ENCODE measurements around the gene LINGO4.

The LINGO4 gene

DNA sequence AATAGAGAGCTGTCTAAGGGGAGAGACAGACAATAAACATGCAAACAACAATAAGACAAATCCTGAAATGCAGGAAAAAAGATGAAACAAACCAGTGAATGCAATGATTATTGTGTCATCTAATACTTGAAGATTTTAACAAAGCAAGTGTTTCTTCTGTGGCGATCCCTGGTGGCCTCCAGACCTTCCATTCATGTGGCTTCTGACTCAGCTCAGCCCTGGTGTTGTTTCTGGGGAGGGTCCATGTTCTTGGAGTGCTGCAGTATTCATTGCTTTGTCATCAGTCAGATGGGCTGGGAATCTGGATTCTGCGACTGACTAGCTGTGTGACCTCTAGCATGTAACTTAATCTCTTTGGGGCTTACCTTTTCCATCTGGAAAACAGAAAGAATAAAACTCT, 35.9 kb upstream of the LINGO4 start:
- H3K27me3 Mint-ChIP-seq = no peaks in the 10 kb centered on the region
- peak overlapping the region; percentile 79 for H3K4me3 Mint-ChIP-seq
- H3K9me3 Mint-ChIP-seq = no peaks in the 10 kb centered on the region
- H3K27ac Mint-ChIP-seq (ENCODE audit: low read depth) = peak overlapping the region; percentile 90
- no peak for ATAC-seq (replicated peaks; ENCODE audit: extremely low read depth, poor library complexity, severe bottlenecking)
- peaks cover 16% of the 10 kb centered on the region for H3K36me3 Mint-ChIP-seq (ENCODE audit: insufficient read depth)
- peaks cover 46% of the 10 kb centered on the region for H3K4me1 Mint-ChIP-seq
- DNase-seq (ENCODE audit: low spot score in 2 of 2) = no peak

DNA sequence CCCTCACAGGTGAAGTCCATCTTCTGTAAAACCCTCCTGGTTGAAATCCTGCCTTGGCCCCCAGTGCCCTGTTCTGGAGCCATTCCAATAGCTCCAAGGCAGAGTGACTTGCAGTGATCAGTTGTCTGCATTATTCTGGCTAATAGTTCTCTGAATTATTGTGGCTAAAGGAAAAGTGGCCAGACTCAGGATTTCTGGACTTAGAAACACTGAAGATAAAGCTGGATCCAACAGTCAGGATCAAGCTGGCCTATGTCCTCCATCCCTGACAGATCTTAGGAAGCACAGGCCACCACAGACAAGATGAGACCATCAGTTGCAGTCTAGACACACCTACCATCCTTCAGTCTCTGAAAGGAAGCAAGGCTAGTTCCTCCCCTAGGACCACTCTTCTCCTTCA, 35.2 kb upstream of the LINGO4 start:
- Mint-ChIP-seq H3K27ac (ENCODE audit: low read depth) (peak overlapping the region; percentile 90), H3K4me1 (peaks cover 42% of the 10 kb centered on the region), H3K27me3 (no peaks in the 10 kb centered on the region), H3K36me3 (ENCODE audit: insufficient read depth) (peaks cover 16% of the 10 kb centered on the region), H3K9me3 (no peaks in the 10 kb centered on the region), H3K4me3 (peak overlapping the region; percentile 79)
- DNase-seq (ENCODE audit: low spot score in 2 of 2) (no peak), ATAC-seq (replicated peaks; ENCODE audit: extremely low read depth, poor library complexity, severe bottlenecking) (no peak)

DNA sequence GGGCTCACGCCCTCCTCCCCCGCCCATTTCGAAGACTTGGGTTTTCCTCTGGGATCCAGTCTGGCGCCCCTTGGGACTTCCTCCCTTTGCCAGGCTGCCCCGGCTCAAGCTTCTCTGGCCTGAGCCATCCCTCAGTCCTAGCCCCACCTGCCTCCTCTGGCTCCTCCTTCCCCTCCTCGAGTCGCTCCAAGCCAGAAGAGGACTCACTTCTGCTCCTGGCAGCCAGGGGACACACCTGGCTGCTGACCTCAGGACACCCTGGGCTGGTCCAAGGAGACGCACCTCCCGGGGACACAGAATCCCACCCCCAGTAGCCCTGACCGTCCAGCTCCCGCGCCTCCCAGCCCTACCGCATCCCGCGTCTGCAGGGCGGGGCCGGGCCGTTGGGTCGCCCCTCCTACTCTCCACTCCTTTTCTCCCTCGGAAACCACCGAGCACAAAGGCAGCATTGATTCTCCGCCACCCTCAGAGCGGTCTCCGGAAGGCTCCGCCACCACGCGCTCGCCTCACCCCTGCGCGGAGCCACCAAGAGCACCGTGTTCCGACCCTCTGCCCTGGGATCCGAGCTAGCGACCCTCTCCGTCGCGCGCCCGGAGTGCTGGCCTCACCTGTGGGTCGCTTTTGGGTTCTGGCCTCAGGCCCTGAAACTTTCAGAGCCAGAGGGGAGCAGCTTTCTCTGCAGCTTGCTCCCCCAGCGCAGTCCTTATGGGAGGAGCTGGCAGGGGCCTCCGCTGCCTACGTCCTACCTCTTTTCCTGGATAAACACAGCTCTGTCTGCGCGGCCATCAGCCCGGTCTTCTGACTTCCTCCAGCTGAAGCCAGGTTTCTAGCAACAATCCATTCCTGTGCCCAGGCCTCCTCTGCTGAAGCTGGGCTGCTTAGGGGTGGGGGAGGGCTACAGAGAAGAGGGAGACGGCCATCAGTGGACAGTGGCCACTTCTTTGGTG, 34.5 kb upstream of the LINGO4 start, which contains the start of gene C2CD4D:
Gene C2CD4D, minus strand, starts transcription at position 364 of the 947 bp plus-strand sequence. CDS start 831 bp downstream, outside the sequence.
- peak; percentile 75 for ATAC-seq (replicated peaks; ENCODE audit: extremely low read depth, poor library complexity, severe bottlenecking)
- Mint-ChIP-seq H3K4me1 (peaks cover 42% of the 10 kb centered on the region), H3K27ac (ENCODE audit: low read depth) (peak within 1 kb of the TSS; percentile 90), H3K27me3 (no peaks in the 10 kb centered on the region), H3K9me3 (no peaks in the 10 kb centered on the region), H3K36me3 (ENCODE audit: insufficient read depth) (peaks cover 16% of the 10 kb centered on the region), H3K4me3 (peak within 1 kb of the TSS; percentile 79)
- DNase-seq (ENCODE audit: low spot score in 2 of 2) = peak; percentile 51 to 67

DNA sequence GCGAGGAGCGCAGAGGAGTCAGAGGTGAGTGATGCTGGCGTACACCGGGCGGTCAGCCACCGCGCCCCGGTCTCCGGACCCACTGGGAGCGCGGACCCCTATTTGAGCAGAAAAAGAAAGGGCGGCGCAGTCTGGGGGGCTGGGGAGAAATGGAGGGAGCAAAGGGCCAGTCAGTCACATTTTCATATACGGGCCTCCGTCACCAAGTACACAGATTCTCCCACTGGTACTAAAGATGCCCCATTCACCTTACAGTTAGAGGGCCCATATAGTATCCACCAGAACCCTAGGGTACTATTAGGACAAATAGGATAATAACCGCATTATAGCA, 33.8 kb upstream of the LINGO4 start:
- no peak for ATAC-seq (replicated peaks; ENCODE audit: extremely low read depth, poor library complexity, severe bottlenecking)
- peak overlapping the region; percentile 90 for H3K27ac Mint-ChIP-seq (ENCODE audit: low read depth)
- peak overlapping the region; percentile 79 for H3K4me3 Mint-ChIP-seq
- DNase-seq (ENCODE audit: low spot score in 2 of 2) = no peak
- H3K27me3 Mint-ChIP-seq = no peaks in the 10 kb centered on the region
- H3K4me1 Mint-ChIP-seq = peaks cover 42% of the 10 kb centered on the region
- peaks cover 16% of the 10 kb centered on the region for H3K36me3 Mint-ChIP-seq (ENCODE audit: insufficient read depth)
- no peaks in the 10 kb centered on the region for H3K9me3 Mint-ChIP-seq

DNA sequence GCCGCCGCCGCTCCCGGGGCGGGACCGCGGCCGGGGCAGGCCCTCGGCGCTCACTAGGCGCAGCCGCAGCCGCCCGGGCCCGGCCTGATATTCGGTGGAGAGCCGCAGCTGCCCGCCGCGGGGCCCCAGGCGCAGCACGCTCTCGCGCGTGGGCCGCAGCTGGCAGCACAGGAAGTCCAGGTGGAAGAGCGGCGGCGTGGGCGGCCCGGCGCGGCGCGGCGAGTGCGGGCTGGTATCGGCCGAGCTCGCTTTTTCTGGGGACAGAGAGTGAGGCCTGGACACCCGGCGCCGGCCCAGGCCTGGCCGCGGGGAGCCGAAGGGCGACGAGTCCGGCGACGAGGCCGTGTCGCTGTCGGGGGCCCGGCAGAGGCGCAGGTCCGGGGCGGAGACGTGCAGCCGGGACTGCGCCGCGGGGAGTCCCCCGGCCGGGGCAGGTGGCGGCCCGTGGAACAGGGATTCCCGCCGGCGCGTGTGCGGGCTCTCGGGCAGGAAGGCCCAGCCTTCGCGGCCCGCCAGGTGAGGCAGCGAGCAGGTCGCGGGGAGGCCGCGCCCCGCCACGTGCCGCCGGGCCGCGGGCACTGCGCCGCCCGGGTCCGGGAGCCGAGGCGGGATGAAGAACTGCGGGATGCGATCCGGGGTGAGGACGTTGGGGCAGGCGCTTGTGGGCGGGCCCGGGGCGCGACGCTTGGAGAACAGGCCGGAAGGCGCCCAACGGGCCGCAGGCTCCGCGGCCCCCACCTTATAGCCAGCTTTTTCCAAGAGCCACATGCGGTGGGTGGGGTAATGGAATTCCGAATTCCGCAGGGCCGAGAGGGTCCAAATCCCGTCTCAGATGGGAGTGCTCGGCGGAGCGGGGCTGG, 33.2 kb upstream of the LINGO4 start:
- H3K4me1 Mint-ChIP-seq = peaks cover 48% of the 10 kb centered on the region
- ATAC-seq (replicated peaks; ENCODE audit: extremely low read depth, poor library complexity, severe bottlenecking) = peak; percentile 15
- H3K9me3 Mint-ChIP-seq = no peaks in the 10 kb centered on the region
- peaks cover 16% of the 10 kb centered on the region for H3K36me3 Mint-ChIP-seq (ENCODE audit: insufficient read depth)
- H3K27me3 Mint-ChIP-seq = no peaks in the 10 kb centered on the region
- no peak for DNase-seq (ENCODE audit: low spot score in 2 of 2)
- H3K27ac Mint-ChIP-seq (ENCODE audit: low read depth) = peak overlapping the region; percentile 90
- peak overlapping the region; percentile 79 for H3K4me3 Mint-ChIP-seq

DNA sequence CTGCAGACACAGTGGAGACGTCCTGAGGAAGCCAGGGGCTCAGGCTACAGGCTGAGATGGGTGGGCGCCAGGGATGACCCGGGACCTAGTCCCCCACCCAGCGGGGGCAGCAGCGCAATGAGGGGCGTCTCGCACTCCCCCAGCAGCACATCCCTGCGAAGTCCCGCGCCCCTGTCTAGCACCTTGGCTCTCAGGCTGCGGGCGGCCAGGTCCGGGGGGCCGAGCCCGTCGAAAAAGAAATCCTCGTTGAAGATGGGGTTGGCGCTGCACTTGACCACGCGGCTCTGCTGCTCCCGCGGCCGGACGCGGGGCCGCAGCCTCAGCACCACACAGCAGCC, 32.6 kb upstream of the LINGO4 start:
- Mint-ChIP-seq H3K9me3 (no peaks in the 10 kb centered on the region), H3K4me1 (peaks cover 54% of the 10 kb centered on the region), H3K4me3 (peak overlapping the region; percentile 79), H3K36me3 (ENCODE audit: insufficient read depth) (peaks cover 15% of the 10 kb centered on the region), H3K27ac (ENCODE audit: low read depth) (peak overlapping the region; percentile 96), H3K27me3 (no peaks in the 10 kb centered on the region)
- no peak for DNase-seq (ENCODE audit: low spot score in 2 of 2)
- peak; percentile 3 for ATAC-seq (replicated peaks; ENCODE audit: extremely low read depth, poor library complexity, severe bottlenecking)

DNA sequence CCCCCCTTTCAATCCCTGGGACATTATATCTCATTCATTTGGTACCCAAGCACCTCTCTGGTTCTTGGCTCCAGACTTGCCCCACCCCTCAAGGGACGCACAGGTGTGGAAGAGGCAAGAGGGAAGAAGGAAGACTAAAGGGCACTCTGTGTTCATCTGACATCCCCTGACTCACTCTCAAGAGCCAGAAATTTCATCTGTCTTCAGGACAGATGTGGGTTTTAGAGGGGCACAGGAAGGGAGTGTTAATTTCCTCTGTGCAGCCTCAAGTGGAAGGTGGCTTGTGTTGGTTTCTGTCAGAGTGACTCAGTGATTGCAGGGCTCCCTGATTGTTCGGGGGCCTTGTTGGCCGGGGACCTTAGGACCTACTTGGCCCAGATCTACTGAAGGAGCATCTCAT, 32.0 kb upstream of the LINGO4 start:
- DNase-seq (ENCODE audit: low spot score in 2 of 2) = no peak
- peak overlapping the region; percentile 79 for H3K4me3 Mint-ChIP-seq
- no peaks in the 10 kb centered on the region for H3K9me3 Mint-ChIP-seq
- H3K27ac Mint-ChIP-seq (ENCODE audit: low read depth) = peak overlapping the region; percentile 96
- peaks cover 18% of the 10 kb centered on the region for H3K36me3 Mint-ChIP-seq (ENCODE audit: insufficient read depth)
- peaks cover 60% of the 10 kb centered on the region for H3K4me1 Mint-ChIP-seq
- H3K27me3 Mint-ChIP-seq = no peaks in the 10 kb centered on the region
- ATAC-seq (replicated peaks; ENCODE audit: extremely low read depth, poor library complexity, severe bottlenecking) = peak; percentile 30

DNA sequence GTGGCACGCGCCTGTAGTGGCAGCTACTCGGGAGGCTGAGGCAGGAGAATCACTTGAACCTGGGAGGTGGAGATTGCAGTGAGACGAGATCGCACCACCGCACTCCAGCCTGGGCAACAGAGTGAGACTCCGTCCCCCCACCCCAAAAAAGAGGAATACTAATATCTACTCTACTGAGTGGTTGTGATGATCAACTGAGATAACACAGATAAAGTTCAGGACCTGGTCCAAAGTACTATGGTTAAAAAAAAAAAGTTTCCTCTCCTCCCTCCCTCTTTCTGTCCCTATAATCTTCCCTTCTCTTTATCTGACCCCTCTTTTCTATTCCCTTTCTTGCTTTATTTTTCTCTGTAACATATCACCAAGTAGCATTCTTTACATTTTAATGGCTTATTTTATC, 30.4 kb upstream of the LINGO4 start:
- Mint-ChIP-seq H3K9me3 (no peaks in the 10 kb centered on the region), H3K27ac (ENCODE audit: low read depth) (no peak overlapping the region), H3K4me3 (no peak overlapping the region), H3K36me3 (ENCODE audit: insufficient read depth) (peaks cover 19% of the 10 kb centered on the region), H3K27me3 (no peaks in the 10 kb centered on the region), H3K4me1 (peaks cover 64% of the 10 kb centered on the region)
- no peak for ATAC-seq (replicated peaks; ENCODE audit: extremely low read depth, poor library complexity, severe bottlenecking)
- no peak for DNase-seq (ENCODE audit: low spot score in 2 of 2)

DNA sequence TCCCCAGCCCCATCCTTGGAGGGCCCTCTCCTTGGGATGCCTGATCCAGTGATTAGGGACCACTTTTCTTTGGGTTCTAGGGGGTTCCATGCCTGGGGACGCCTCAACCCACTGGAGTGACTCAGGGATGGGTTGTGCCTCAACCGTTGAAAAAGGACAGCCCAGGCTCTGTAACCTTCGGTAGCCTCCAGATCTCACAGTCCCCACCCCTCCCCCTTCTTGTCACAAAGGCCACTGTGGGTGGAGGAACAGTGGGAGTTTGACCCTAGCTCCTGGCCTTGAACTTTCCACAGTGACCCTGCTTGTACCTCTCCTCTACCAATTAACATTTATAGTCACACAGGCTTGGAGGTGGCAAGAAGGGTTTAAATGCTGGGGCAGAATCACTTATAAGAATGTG, 29.0 kb upstream of the LINGO4 start:
- ATAC-seq (replicated peaks; ENCODE audit: extremely low read depth, poor library complexity, severe bottlenecking) (no peak), DNase-seq (ENCODE audit: low spot score in 2 of 2) (no peak)
- Mint-ChIP-seq H3K9me3 (no peaks in the 10 kb centered on the region), H3K4me1 (peaks cover 64% of the 10 kb centered on the region), H3K27ac (ENCODE audit: low read depth) (no peak overlapping the region), H3K27me3 (no peaks in the 10 kb centered on the region), H3K4me3 (no peak overlapping the region), H3K36me3 (ENCODE audit: insufficient read depth) (peaks cover 15% of the 10 kb centered on the region)

DNA sequence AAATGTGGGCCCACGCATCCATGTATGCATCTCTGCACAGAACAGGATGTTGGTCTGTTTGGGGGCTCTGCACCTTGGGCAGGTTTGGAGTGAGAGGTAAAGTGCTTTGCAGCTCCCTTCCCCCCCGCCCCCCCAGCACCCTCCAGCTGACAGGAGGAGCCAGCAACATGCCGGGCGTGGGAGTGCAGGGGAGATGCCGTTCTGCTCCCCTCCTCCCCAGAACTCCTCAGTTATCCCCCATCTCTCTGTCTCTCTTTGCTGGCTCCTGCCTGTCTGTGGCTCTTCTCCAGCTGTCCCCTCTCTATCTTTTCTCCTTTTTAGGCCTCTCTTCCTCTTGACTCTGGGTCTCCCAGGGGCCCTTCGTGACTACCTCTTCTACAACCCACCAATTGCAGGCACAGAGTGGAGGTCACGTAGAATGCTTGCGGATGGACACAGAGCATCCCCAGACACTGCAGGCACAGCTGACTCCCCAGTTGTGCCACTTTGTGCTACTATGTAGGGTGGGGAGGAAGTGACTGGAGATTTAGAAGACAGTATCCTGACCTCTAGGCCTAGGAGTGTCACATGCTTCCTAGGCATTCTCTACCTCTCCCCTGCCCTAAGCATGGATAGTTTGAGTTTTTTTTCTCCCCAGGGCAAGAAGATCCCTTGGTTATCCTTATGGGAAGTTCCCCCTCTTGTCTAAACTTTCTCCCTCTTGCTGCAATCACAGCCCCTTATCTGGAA, 28.1 kb upstream of the LINGO4 start:
- Mint-ChIP-seq H3K36me3 (ENCODE audit: insufficient read depth) (peaks cover 15% of the 10 kb centered on the region), H3K9me3 (no peaks in the 10 kb centered on the region), H3K4me1 (peaks cover 70% of the 10 kb centered on the region), H3K27ac (ENCODE audit: low read depth) (peak overlapping the region; percentile 65), H3K27me3 (no peaks in the 10 kb centered on the region), H3K4me3 (no peak overlapping the region)
- DNase-seq (ENCODE audit: low spot score in 2 of 2) = no peak
- ATAC-seq (replicated peaks; ENCODE audit: extremely low read depth, poor library complexity, severe bottlenecking) = no peak

DNA sequence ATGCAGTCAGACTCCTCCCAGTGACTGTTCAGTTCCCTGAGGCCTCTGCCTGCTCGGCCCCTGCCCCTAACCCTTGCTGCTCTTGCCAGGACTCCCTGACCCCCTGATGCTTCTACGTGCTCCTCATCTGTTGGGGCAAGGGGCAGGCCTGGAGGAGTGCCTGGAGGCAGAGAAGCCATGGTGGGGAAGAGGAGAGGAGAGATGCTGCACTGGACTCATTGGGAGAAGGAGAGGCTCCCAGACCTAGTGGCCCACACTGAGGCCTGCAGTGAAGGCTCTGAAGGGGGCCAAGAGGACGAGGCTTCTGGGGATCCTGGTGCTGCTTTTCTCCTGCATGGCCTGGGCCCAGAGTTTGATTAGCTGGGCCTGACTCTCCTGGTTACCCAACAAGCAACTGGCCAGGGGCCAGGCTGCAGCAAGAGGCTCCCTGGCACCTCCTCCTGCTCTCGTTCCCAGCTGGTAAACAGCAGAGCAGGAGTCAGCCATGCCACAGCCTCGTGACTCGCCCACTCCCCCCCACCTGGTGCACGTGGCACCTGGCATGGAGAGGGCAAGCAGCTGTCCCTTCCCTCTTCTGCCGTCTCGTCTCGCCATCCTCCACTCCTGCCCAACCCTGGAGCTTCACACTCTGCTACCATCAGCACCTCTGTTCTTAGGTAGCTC, 27.2 kb upstream of the LINGO4 start:
- Mint-ChIP-seq H3K4me3 (peak overlapping the region; percentile 57), H3K4me1 (peaks cover 75% of the 10 kb centered on the region), H3K27me3 (no peaks in the 10 kb centered on the region), H3K27ac (ENCODE audit: low read depth) (no peak overlapping the region), H3K9me3 (no peaks in the 10 kb centered on the region), H3K36me3 (ENCODE audit: insufficient read depth) (peaks cover 12% of the 10 kb centered on the region)
- DNase-seq (ENCODE audit: low spot score in 2 of 2) (no peak), ATAC-seq (replicated peaks; ENCODE audit: extremely low read depth, poor library complexity, severe bottlenecking) (no peak)

DNA sequence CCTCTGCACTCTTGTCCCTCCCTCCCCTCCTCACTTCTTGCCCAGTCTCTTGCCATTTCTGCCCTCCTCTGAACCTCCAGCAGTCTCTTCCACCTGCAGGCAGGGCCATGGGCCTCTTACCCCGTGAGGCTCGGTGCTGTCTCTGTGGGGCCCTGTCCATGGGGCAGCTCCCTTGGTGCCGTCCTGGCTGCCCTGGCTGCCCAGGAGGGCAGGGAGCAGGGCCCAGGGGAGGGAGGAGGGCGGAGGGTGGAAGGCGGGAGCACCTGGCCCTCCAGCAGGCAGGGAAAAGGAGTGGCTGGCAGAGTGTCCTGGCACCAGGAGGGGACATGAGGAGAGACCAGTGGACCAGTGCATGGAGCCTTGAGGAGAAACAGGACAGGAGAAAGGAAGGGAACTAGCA, 26.4 kb upstream of the LINGO4 start, which contains the start of gene RORC:
Gene RORC, minus strand, starts transcription at position 198 of the 400 bp plus-strand sequence. Its CDS starts 38 bp downstream, at position 160.
- H3K4me1 Mint-ChIP-seq = peaks cover 66% of the 10 kb centered on the region
- no peak for DNase-seq (ENCODE audit: low spot score in 2 of 2)
- H3K27ac Mint-ChIP-seq (ENCODE audit: low read depth) = peak within 1 kb of the TSS; percentile 83
- peak within 1 kb of the TSS; percentile 57 for H3K4me3 Mint-ChIP-seq
- ATAC-seq (replicated peaks; ENCODE audit: extremely low read depth, poor library complexity, severe bottlenecking) = no peak
- H3K36me3 Mint-ChIP-seq (ENCODE audit: insufficient read depth) = peaks cover 8% of the 10 kb centered on the region
- no peaks in the 10 kb centered on the region for H3K9me3 Mint-ChIP-seq
- H3K27me3 Mint-ChIP-seq = no peaks in the 10 kb centered on the region

All from central memory CD8-positive, alpha-beta T cell (primary cell).